Activated CD8-positive, alpha-beta memory T cell treated with anti-CD3 and anti-CD28 coated beads, Interleukin-2, amount 50 U/mL, for 24 hours (primary cell): ENCODE results near the gene PIK3CD.
"Not testable (repeated sequence)": the region's sequence is repeated elsewhere in the genome, so short reads cannot be mapped to it uniquely, and the experiment has no call there.

Source experiments
- DNase-seq: peaks from one replicate; pipeline ENCODE4 v3.0.0-alpha.2; 2020; ENCODE audit errors: extremely low read depth

The PIK3CD gene

DNA sequence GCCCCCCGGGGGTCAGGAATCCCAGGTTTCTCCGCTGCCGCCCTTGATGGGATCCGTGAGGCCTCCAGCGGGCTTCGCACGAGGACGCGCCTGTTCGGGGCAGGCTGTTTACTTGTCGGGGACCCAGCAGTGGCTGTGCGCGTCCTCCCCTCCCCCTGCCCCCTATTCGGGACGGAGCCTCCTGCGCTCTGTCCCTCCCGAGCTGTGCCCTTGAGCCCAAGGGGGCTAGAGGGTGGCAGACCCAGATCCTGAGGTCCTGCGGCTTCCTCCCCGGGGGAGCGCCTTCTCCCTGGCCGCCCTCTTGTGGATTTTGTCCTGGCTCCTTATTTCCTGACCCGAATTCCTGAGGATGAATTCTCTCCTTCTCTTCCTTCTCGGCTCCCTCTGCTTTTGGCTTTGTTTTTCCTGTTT is 38.4 kb downstream of the PIK3CD start:
- DNase-seq = no peak

DNA sequence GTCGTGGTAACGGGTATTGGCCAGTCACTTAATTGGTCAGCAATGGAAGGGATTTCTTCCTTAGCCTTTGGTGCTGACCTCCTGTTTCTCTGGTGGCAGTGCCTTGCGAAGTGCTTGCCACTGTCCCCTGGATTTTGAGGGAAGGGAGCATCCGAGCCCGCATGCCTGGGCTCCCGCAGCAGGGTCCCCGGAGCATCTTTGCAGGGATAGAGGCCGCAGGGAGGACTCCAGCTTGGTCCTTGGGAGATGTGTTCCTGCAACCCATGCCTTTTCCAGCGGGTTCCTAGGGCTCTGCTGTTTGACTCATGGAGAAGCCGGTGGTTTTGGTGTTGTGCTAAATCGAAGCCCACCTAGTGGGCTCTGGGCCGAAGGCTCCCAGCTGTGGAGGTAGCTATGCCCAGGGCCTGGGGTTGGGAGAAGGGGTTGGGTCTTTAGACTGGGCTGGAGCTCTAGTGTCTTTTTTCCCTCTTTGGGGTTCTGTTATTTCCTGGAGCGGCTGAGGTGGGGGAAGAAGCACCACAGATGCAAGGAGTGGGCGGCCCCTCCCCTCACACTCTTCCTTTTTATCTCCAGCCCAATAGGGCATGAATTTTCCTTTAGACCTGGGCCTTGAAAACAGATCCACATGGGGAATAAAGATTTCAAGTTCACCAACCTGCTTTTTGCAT is 39.0 kb downstream of the PIK3CD start:
- DNase-seq = no peak

DNA sequence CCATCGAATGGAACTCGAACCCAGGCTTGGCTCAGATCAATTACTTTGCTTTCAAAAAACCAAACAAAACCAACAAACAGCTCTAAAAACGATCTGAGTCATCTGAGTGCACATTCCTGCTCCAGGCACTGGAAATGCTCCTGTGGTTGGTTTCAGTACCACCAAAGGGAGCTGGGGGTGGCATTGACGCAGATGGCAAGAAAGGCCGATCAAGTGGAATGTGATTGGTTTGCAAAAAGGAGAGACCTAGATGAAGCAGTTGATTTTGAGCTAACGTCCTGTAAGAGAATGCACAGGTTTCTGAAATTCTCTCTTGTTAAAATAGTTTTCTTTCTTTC is 39.5 kb downstream of the PIK3CD start:
- no peak for DNase-seq

DNA sequence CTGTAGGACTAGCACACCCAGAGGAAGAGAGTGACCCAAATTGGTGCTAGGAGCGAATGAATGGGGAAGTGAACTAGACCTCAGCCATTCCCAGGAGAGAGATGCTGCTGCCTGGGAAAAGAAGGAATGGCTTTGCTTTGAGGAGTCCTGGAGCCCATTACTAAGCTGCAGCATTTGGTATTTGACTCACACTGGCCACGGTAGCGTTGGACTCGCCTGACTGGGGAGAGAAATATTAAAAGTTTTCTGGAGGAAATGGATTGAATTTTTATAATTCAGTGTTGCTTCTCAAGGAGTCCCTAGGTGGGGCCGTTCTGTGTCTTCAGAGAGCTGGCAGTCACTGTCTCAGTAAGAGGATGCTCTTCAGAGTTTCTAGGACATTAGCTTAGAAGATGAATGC is 40.2 kb downstream of the PIK3CD start:
- DNase-seq = no peak

DNA sequence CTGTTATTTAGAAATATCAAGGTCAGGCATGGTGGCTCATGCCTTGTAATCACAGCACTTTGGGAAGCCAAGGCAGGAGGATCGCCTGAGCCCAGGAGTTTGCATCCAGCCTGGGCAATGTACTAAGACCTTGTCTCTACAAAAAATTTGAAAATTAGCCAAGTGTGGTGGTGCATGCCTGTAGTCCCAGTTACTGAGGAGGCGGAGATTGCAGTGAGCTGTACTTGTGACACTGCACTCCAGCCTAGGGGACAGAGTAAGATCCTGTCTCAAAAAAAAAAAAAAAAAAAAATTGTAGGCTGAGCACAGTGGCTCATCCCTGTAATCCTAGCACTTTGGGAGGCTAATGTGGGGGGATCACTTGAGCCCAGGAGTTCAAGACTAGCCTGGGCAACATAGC is 45.3 kb downstream of the PIK3CD start:
- DNase-seq = no peak

DNA sequence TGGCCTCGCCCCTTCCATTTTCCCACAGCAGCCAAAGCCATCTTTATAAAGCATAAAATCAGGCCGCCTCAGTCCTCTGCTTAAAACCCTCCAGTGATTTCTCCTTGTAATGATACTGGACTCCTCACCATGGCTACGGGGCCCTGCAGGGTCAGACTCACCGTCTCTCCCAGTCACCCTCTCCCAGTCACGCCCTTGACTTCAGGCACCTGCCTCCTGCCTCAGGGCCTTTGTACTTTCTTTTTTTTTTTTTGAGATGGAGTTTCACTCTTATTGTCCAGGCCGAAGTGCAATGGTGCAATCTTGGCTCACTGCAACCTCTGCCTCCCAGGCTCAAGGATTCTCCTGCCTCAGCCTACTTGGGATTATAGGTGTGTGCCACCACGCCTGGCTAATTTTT is 47.8 kb downstream of the PIK3CD start:
- DNase-seq = no peak

DNA sequence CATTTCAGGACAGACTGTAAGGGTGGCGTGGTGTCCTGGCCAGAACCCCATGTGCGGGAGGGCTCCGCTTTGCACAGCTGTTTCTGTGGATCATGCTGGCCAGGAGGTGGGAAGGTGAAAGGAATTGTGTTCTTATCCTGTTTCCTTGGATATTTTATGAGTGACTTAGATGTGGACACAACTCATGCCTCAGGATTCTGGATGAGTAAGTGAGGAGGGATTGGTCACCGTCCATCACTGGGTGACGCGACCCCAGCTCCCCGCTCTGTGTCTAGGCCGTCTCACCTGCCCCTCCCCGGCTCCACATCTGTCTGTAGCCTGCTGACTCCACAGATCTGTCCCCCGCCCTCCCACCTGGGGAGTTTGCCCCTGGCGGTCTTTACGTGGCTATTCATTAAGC is 48.8 kb downstream of the PIK3CD start:
- no peak for DNase-seq

DNA sequence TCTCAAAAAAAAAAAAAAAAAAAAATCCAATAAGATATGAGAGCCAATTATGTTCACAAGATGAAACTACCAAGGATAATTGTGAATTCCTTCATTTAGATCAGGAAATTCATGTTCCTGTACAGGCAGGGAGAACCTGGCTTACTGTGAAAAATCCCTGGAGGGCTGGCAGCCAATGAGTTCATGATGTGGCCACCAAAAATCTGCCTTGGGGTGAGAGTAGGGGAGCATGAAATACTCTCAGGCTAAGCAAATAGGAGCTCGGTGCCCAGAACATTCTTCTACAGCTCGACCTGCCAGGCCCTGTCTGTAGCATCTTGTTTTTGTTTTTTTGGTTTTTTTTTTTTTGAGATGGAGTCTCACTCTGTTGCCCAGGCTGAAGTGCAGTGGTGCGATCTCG is 50.1 kb downstream of the PIK3CD start:
- DNase-seq = no peak

DNA sequence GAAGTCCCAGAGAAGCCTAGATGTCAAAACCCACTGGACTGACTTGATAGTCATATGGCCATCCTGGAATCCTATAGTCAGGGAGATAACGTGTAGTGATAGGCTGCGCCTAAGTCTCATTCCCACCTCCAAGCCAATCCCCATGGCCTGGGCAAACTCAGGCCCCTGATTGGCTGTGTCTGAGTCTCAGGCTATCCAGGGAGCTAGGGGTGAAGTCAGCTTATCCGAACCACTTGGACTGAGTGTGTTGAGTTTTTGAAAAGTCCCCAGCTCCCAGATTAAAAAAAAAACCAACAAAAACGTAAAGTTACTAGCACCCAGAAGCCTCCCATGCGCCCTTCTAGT is 51.6 kb downstream of the PIK3CD start:
- DNase-seq = no peak

DNA sequence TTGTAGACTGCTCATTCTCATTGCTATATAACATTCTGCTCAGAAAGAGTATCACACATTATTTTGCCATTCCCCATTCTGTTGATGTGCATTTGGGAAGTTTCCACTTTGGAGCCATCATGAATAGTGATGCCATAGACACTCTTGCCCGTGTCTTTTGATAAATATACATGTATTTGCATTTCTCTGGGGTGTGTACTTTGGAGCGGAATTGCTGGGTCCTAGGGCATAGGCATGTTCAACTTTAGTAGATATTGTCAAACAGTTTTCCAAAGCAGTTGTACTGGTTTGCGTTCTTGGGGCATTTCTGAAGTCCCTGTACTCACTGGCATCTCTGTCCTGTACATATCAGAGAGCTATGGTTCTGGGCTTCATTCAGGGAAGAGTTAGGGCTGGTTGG is 52.1 kb downstream of the PIK3CD start:
- DNase-seq = no peak

DNA sequence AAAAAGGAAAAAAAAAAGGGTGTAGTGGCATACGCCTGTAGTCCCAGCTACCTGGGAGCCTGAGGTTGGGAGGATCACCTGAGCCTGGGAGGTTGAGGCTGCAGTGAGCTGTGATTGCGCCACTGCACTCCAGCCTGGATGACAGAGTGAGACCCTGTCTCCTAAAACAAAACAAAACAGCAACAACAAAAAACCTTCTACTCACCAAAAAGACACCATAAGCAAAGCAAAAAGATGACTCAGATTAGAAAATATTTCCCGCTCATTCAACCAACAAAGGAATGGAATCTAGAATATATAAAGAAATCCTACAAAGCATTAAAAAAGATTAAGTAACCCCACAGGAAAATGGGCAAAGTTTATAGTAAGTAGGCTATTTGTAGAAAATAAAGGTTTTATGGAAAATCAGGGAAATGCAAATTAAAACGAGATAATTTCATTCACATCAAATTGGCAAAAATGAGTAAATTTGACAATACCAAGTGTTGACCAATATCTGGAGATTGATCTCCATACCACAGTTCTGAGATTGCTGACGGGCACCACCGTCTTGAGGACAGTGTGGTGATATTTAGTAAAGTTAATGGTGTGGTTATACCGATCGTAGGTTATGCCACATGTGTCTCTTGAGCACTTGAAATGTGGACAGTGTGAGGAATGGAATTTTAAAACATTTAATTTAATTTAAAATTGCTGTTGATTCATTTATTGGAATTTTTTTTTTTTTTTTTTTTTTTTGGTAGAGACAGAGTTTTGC is 54.0 kb downstream of the PIK3CD start:
- DNase-seq = no peak

DNA sequence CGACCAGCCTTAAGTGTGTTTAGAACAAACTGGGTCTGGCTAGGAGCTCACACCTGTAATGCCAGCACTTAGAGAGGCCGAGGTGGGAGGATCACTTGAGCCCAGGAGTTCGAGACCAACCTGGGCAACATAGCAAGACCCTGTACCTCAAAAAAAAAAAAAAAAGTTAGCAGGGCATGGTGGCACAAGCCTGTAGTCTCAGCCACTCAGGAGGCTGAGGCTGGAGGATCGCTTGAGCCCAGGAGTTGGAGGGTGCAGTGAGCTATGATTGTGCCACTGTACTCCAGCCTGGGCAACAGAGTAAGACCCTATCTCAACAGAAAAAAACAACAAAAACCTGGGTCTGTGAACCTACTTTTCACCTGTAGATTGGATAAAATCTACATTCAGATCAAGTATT is 54.6 kb downstream of the PIK3CD start:
- no peak for DNase-seq

DNA sequence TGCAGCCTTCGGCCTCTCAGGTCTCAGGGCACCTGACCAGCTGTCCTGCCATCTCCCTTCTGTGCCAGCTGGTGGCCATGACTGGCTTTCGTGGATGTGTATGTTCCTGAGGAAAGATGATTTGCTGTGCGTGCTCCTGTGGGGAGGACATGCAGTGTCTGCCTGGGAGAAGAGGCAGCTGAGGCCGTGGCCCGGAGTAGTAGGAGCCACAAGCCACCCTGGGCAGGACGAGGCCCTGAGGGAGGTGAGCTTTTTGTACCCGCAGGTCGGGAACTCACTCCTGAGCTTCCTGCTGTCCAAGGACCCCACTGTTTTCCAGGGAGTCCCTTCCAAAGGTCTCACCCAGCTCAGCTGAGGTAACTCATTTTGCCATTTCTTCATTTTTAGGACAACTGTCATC is 58.5 kb downstream of the PIK3CD start:
- no peak for DNase-seq

DNA sequence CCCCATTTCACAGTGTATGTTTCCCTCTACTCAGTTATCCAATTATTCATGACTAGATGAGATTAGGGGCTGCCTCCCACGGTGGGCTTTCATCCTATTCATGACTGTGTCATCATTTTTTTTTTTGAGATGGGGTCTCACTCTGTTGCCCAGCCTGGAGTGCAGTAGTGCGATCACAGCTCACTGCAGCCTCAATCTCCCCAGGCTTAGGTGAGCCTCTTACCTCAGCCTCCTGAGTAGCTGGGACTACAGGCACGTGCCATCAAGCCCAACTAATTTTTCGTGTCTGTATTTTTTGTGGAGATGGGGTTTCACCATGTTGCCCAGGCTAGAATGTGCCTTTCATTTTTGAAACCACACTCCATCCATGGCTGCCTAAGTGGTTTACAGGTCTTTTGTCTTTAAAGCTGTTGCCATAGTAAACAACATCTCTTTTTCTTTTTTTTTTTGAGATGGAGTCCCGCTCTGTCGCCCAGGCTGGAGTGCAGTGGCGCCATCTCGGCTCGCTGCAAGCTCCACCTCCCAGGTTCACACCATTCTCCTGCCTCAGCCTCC is 60.0 kb downstream of the PIK3CD start:
- no peak for DNase-seq

DNA sequence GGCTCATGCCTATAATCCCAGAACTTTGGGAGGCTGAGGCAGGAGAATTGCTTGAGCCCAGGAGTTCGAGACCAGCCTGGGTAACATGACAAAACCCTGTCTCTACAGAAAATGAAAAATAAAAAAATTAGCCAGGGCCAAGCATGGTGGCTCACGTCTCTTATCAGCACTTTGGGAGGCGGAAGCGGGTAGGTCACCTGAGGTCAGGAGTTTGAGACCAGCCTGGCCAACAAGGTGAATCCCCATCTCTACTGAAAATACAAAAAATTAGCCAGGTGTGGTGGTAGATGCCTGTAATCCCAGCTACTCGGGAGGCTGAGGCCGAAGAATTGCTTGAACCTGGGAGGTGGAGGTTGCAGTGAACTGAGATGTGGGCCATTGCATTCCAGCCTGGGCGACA is 61.2 kb downstream of the PIK3CD start:
- not testable (repeated sequence) for DNase-seq

DNA sequence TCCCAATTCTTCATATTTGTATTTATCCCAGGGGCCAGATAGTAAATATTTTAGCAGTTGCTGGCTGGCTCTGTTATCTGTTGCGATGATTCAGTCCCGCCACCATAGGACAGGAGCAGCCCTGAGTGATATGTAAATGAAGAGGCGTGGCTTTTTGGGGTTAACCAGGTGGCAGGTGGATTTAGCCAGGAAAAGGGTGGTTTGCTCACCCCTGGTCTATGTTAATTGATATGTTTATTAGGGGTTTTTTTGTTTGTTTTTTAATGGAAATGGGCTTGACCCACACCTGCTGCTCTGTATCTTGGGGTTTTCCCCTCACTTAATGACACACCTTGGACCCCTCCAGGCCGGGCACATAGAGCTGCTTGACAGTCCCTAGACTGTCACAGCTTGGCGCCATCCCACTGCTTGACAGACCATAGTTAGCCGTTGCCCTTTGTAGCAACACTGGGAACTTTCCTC is 62.8 kb downstream of the PIK3CD start:
- no peak for DNase-seq

DNA sequence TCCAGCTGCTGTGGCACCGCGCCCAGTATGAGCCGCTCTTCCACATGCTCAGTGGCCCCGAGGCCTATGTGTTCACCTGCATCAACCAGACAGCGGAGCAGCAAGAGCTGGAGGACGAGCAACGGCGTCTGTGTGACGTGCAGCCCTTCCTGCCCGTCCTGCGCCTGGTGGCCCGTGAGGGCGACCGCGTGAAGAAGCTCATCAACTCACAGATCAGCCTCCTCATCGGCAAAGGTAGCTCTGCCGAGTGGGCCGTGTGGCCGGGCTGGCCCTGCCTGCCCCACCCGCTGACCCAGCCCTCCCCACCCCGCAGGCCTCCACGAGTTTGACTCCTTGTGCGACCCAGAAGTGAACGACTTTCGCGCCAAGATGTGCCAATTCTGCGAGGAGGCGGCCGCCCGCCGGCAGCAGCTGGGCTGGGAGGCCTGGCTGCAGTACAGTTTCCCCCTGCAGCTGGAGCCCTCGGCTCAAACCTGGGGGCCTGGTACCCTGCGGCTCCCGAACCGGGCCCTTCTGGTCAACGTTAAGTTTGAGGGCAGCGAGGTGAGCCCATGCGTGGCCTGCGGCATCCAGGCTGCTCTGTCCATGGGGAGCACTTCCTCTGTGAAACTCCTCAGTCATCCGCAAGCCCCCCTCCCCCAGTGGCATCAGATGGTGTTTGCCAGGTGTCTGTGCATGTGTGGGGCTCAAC is 64.2 kb downstream of the PIK3CD start:
- DNase-seq = no peak

DNA sequence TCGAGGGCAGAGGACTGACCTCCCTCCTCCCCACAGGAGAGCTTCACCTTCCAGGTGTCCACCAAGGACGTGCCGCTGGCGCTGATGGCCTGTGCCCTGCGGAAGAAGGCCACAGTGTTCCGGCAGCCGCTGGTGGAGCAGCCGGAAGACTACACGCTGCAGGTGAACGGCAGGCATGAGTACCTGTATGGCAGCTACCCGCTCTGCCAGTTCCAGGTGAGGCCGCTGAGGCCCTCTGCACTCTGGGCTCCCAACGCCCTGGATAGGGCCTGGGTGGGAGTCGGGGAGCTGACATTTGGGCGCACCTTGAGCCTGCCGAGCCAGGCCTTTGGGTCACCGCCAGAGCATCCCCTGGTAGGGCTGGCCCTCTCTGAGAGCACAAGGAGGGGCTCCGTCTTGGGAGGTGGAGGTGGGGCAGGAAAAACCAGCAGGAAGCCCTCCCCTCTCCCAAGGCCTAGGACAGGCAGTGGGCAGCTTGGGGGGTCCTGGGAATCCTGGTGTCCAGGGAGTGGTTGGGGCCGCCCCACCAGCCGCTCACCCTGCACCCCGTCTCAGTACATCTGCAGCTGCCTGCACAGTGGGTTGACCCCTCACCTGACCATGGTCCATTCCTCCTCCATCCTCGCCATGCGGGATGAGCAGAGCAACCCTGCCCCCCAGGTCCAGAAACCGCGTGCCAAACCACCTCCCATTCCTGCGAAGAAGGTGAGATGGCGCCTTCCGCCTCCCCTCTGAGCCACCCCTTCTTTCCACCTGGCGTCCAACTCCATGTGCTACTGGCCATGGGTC is 65.1 kb downstream of the PIK3CD start:
- no peak for DNase-seq

DNA sequence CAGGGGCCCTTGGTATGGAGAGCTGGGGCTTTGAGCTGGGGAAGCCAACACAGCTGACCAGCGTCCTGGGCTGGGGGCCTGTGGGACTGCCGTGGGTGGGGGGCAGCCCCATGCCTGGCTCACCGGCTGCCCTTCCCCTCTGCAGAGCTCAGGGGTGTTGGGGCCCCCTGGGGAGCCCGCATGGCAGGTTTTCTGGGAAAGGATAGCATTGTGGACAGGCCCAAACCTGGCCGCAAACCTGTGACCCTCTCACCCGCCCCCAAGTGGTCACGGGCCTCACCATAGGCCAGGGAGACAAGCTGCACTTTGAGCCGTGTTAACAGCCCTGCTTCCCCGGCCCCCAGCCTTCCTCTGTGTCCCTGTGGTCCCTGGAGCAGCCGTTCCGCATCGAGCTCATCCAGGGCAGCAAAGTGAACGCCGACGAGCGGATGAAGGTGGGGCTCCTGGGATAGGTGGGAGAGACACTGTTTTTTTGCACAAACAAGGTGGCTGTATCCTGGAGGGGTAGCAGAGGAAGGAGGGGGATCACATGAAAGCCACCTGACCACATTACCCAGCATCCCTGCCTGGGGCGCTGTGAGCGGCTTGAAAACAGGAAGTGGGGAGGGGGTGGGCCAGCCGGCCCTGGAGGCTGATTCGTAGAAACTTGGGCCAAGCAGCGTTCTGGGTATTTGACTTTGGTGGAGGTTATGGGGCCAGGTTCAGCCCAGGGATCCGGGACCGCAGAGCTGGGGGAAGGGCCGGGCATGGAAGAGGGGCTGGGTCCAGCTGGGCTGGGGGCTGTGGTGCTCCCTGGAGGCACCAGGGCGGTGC is 65.9 kb downstream of the PIK3CD start:
- peak; percentile 63 for DNase-seq

DNA sequence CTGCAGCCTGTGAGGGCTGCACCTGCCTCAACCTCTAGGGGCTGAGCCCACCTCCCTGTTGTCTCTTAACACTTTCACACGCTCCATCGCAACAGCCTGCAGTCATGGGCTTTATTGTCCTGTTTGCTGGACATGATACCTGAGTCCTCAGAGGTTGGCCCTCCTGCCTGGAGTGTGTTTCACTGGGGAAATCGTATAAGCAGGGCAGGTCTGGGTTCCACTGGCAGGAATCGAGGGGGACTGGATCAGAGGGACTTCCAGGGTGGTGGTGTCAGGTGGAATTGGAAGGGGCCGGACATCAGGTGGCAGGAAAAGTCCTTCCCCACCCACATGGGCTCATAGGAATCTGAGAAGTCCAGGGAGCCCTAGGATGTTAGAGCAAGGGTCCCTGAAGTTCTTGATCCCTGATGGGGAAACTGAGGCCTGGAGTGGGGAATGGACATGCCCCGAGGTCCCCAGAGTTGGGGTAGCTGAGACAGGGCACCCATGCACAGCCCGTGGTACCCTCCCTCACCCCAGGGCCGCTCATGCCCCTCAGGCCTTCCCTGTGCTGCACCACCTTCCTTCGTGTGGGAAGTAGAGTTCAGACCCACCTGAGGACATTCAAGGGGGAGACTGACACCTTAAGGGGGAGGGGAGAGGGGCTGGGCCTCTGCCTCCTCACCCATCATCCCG is 66.6 kb downstream of the PIK3CD start:
- DNase-seq = no peak
